GM12891 (cell line): ENCODE data around the gene GRIK4.

Source experiments
- PAX5 ChIP-seq: IDR thresholded peaks from 2 replicates; pipeline ENCODE4 v1.6.1; 2011; ENCODE audit warnings: low read length, moderate library complexity, mild to moderate bottlenecking; ENCODE audit not compliant: insufficient read depth, severe bottlenecking
- POLR2A ChIP-seq: IDR thresholded peaks from 2 replicates; pipeline ENCODE4 v1.6.1; 2011; ENCODE audit warnings: low read depth, low read length, control low read depth
- SPI1 ChIP-seq: IDR thresholded peaks from 2 replicates; pipeline ENCODE4 v1.6.1; 2011; ENCODE audit warnings: low read depth, low read length, control low read depth
- TAF1 ChIP-seq: IDR thresholded peaks from 2 replicates; pipeline ENCODE4 v1.6.1; 2011; ENCODE audit warnings: low read depth, low read length, control low read depth

DNA sequence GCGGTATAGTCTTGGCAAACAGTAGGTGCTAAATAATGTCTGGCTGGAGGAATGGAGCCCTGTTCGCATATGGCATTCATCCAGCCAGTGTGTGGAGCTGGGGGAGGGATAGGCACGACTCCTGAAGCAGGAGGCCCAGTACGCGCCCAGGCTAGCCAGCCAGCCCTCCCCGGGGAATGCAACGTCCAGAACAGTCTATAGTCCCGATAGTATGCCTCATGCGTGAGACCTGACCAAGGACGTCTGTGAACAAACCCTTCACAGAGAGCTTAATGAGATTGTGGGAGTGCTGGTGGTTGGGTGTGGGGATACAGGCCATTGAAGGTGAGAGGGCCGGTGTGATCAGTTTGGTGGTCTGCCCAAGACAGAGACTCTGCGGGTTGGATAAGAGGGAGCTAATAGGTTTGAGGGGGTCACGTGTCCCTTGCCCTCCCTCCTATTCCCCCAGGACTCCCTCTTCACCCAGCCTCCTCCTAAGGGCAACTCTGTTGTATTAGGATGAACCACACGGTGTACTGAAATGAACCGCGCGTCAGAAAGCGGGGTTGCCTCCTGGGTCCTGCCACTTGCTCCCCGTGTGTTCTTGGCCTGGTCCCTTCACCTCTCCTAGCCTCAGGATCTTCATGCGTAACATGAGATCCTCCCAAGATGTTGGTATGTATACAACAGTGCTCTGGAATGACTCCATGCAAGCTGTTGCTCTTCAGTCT, 987 bp upstream of the GRIK4 start:
- no peak for TF ChIP-seq PAX5
- TF ChIP-seq TAF1, result no peak
- no peak for TF ChIP-seq SPI1
- no peak for TF ChIP-seq POLR2A
